GM21529 (cell line): ENCODE measurements around the gene SMIM20.
A peak's percentile ranks its signal among the peaks of the same experiment; 100 is the strongest.
"Not testable (repeated sequence)": the region's sequence is repeated elsewhere in the genome, so short reads cannot be mapped to it uniquely, and the experiment has no call there.

Source experiments
- ATAC-seq: cut with Tn5 transposase; IDR thresholded peaks from one replicate; pipeline ENCODE4 v1.9.1; 2021; ENCODE audit not compliant: unreplicated experiment

SMIM20 gene

DNA sequence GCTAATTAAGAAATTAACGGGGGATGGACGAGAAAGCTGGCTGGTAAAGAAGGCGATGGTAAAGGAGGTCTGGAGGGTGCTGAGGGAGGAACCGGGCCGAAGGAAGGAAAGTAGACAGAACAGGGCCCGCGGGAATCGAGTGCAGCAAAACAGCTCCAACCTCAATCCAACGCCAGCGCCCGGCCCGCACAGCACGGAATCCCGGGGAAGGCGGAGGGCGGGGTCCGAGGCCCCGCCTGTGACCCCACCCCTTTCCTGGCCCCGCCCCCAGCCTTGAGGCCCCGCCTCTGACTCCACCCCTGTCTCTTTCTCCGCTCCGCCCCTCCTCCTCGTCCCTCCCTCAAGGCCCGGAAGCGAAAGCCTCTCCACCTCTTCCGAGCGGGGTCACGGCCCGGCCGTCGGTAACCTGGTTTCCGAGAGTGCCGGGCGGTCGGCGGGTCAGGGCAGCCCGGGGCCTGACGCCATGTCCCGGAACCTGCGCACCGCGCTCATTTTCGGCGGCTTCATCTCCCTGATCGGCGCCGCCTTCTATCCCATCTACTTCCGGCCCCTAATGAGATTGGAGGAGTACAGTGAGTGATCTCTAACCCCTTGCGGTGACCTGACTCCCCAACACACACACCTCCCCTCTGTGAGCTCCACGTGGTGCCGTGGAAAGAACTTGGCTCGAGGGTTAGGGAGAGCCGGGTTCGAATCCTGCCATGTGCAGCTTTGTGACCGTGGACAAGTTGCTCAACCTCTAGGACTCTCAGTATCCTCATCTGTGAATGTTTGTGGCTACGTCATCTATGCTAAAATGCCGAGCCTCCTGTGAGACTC is at the start of gene SMIM20:
SMIM20 (plus strand) TSS at position 370 of the 819 bp plus-strand sequence; CDS start at position 464, 94 bp downstream.
- peak; percentile 95 for ATAC-seq

GRCh38 chr4:25865586-25865985 is 48.4 kb upstream of the SMIM20 start:
- no peak for ATAC-seq

GRCh38 chr4:25866401-25866800 is 47.6 kb upstream of the SMIM20 start:
- not testable (repeated sequence) for ATAC-seq

DNA sequence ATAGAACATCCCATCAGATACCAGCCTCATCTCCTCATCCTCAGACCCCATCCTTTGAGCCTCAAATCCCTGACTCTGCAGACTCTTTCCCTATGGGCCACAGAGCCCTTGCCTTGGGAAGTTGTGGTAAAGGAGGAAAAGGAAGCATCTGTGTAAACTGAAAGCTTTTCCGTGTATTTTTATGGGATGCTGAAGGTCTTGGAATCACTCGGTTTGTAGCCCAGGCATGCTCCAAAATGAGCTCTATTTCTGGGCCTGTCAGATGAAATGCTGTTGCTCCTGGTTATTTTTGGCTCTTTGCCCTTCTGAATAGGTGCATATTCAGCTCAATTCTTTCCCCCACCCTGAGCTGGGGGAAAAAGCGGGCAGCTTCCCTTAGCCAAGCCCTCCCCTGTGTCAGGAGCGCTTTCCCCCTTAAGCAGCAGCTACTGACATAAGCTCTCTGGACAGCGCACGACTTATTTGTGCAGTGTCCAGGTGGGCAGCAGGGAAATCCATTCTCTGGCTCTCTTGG is 46.2 kb upstream of the SMIM20 start:
- ATAC-seq: no peak

DNA sequence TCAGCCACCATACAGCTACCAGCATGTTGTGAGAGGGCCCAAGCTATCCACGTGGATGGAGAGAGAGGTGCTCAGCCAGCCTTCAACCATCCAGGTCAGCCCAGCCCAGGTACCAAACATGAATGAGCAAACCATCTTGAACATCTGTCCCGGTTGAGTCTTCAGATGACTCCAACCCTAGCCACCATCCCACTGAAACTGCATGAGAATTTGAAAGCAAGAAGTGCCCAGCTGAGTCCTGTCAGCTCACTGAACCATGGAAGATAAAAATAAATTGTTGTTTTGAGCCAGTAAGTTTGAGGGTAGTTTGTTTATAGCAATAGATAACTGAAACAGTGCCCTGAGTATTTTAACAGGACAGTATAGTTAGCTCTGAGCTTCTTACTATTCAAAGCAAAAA is 43.9 kb upstream of the SMIM20 start:
- ATAC-seq: peak; percentile 54

DNA sequence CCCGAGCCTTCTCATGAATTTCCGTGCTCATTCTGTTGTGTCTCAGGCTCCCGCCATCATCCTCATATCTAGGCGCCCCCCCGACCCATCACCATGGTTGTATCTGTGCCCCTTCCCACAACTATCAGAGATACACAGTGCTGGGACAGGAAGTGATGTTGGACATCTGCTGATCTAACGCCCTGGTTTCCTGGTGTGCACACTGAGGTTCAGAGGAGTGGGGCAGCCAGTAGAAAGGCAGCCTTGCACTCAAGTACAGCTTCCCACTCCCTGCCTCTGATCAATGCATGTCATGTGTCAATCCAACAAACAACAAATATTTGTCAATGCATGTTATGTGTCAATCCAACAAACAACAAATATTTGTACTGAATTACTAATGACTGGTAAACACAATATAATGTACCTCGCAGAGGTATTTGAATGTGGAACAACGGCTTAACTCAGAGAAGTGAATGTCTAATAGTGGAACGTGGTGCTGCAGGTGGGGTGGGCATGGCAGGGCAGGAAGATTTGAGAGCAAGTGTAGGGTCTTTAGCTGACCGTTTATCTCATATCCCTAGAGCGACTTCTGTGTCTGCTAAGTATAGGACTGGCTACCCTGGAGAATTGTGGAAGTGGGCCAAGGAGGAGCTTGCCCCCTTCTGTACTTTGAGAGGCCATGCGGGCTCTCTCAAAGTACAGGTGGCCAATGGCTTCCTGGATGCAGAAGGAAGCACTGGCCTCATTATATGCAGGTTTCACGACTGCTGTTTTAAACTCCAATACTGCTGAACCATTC is 41.0 kb upstream of the SMIM20 start:
- ATAC-seq: no peak

- ATAC-seq: no peak
Measured at GRCh38 chr4:25873632-25874129, 40.3 kb upstream of the SMIM20 start.

DNA sequence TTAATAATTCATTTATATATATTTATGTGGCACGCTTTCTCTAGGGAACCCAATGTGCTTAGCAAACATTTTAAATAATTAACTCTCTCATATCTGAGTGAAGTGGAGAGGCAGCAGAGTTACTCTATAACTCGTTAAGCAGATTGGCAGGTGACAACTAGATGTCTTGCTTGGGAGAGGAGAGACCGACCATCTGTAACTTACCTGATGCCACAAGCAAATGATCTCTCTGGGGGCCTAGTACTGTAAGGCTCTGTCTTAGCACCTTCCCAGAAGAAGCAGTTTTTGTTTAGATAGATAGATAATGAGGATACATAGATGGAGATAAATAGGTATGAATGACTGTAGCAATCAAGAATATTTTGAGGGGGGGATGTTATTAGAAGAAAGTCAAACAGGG is 39.4 kb upstream of the SMIM20 start:
- ATAC-seq: peak; percentile 32

DNA sequence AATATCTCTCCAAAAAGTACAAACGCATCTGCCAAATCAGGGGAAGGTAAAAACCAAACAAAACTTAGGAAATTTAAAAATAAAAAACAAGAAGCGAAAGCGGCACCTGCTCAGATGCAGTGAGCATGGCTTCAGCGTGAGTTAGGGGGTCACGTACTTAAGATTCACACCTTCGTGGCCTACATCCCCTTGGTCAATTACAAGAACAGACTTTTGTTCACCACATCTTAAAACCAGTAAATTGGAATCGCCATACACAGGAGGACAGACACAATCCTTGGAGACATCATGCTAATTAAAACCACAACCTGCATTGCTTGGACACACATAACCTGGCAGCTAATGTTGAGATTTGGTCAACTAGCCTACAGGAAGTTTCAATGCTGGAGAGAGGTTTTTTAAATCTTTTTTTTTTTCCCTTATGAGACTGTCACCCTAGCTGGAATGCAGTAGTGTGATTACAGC is 38.7 kb upstream of the SMIM20 start:
- ATAC-seq: peak; percentile 49

DNA sequence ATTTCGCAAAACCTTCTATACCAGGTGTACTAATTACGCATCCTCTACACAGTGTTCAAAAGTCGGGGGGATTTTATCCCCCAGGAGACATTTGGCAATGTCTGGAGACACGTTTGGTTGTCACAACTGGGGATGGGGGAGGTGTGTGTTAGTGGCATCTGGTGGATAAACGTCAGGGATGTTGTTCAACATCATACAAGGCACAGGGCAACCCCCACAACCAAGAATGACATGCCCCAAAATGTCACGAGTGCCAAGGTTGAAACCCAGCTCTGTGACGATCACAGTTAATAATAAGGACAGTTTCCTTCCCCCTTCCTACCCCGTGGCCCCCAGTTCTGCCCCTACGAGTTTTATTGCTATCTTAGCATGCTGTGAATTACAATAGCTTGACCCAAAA is 35.3 kb upstream of the SMIM20 start:
- ATAC-seq: no peak

DNA sequence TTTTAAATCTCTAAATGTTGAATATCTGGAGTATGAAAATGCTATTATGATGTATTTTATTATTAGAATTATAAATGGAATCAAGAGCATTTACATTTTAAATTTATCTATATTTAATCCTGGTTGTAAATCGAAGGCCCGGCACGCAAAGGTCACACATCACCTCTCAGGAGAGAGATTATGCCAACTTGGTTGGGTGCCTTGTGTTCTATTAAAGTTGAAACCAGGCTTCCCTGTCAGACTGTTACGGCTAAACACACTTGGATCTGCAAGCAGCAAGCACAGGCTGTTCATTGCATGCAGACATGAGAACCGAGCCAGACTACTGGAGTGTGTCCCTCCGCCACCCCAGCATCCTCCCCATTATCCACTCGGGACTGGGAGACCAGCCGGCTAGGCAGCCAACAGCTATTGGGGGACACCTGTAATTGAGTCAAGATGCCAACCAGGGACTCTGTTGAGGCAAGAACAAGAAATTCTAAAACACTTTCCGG is 34.9 kb upstream of the SMIM20 start:
- ATAC-seq: no peak

DNA sequence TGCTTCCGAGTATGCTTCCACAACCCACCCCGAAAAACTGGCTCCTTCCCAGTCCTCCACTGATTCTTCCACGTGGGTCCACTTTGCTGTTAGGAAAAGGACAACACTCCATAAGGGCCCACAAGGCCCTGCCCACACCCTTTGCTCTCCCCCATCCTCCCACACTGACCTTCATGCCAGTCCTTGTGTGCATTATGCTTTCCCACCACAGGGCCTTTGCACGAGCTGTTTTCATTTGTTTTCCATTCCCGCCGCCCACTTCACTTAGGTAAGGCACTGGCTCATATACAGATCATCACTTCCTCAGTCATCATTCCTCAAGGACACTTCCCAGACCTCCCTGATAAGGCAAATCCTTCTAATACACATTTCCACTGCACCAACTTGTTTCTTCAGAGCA is 34.4 kb upstream of the SMIM20 start:
- no peak for ATAC-seq

- peak; percentile 69 for ATAC-seq
Measured at GRCh38 chr4:25879991-25880651, 33.9 kb upstream of the SMIM20 start.

DNA sequence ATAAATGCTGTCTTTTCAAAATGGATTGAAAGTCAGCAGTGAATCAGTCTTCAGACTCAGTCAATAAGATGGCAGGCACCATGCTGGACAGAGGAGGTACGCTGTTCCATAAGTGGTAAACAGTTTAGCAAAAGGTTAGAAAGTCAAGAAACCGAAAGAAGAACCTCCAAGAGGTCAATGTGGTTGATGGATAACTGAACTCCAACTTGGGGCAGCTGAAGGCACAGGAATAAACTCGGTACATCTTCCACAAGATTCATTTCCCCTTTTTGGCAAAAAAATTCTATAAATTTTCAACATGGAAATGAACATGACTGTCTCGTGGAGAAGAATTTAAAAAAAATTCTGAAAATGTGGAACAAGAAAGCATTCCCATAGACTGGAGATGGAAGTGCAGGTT is 32.8 kb upstream of the SMIM20 start:
- ATAC-seq: no peak

- no peak for ATAC-seq
Measured at GRCh38 chr4:25882226-25882625, 31.8 kb upstream of the SMIM20 start.

DNA sequence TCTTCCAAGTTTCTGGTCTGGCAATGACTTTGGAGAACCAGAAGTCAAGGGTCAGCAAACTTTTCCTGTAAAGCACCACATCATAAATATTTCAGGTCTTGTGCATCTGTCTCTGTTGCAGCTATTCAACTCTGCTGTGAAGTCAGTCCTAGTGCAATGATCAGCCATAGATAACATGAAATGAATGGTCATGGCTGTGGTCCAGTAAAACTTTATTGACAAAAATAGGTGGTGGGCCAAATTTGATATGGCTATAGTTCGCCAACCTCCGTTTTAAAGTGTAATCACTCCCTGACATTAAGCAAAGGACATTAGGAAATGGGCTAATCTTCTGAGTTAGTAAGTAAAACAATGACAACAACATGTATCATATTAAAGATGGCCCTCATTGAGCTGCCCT is 30.5 kb upstream of the SMIM20 start:
- no peak for ATAC-seq

DNA sequence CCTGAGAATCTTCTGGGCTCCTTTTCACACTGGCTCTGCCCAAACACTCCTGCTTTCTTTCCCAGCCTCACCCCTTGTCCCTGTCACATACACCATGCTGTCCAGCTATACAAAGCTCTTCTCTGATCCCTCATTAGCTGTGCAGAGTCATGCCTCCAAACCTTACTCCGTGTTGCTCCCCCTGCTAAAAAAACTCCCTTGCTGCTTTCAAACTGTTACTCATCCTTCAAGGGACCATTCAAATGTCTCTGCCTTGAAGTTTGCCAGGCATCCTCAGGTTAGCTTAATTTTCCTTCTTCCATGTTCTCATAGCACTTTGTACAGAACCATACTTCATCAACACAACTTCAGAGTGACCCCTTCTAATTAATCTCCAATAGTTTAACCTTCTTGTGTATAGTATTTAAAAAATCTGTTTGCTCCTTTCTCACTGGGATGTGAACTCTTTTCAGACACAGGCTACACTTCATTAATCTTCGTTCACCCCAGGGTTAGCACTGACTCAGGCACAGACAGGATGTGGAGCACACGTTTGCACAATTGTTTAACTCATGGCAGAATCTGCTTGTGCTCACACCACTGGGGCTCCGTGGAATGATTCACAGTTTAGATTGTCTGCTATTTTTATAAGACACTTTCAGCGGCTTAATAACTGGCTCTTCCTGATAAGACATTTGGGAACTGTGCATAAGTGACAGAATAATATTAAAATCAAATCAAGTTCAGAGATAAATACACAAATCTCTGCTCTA is 29.8 kb upstream of the SMIM20 start:
- no peak for ATAC-seq

- ATAC-seq: no peak
Measured at GRCh38 chr4:25888781-25889180, 25.2 kb upstream of the SMIM20 start.

GRCh38 chr4:25889589-25890503 is 24.2 kb upstream of the SMIM20 start:
- ATAC-seq: no peak
